Adrenal gland (tissue), 12 donors: ENCODE measurements around the gene TUBA1A. TPM values are rescaled to one million over a fixed set of nuclear protein-coding genes. Genes with fewer than 3 reads are reported as not detected.

Experiments
- DNase-seq, 7 donors: peaks; one replicate each; pipeline ENCODE4 v3.0.0-alpha.2; 2019 to 2020
- H3K27ac ChIP-seq, 5 donors: fragments of 200-600 bp; sonication (generic) in 4 of 5; 1 replicate in 3 of 5; 2 replicates in 2 of 5; pipeline versions ENCODE4 v1.5.1 to v1.8.0; 2016 to 2020; ENCODE audit warnings: mild to moderate bottlenecking in 1 of 5
- H3K27me3 ChIP-seq: fragments of 200-600 bp; 2 replicates; pipeline ENCODE4 v1.8.0; 2021
- H3K36me3 ChIP-seq, 2 donors: fragments of 200-600 bp; replicated peaks in 1 of 2; 1 replicate in 1 of 2; 2 replicates in 1 of 2; pipeline versions ENCODE4 v1.5.1 to v1.8.0; 2018 to 2022
- H3K4me1 ChIP-seq, 2 donors: fragments of 200-600 bp; replicated peaks in 1 of 2; 1 replicate in 1 of 2; 2 replicates in 1 of 2; pipeline versions ENCODE4 v1.5.1 to v1.8.0; 2018 to 2021
- H3K4me3 ChIP-seq, 4 donors: fragments of 200-600 bp; sonication (generic) in 3 of 4; one replicate each; pipeline ENCODE4 v1.5.1; 2016 to 2018
- H3K9me3 ChIP-seq, 3 donors: fragments of 200-600 bp; sonication (generic) in 1 of 3; replicated peaks in 1 of 3; 1 replicate in 2 of 3; 2 replicates in 1 of 3; pipeline versions ENCODE4 v1.5.1 to v1.8.0; 2016 to 2021
- CTCF ChIP-seq, 6 experiments: fragments of 450-650 bp in 4 of 6; fragments of 200-600 bp in 2 of 6; sonication (generic) in 1 of 6; IDR thresholded peaks; 1 replicate in 5 of 6; 2 replicates in 1 of 6; pipeline versions ENCODE4 v1.5.1 to v1.8.0; 2016 to 2021; ENCODE audit warnings: antibody characterized with exemption in 6 of 6, mild to moderate bottlenecking in 2 of 6, moderate library complexity in 1 of 6
- POLR2A ChIP-seq, 2 donors: fragments of 450-650 bp; IDR thresholded peaks; one replicate each; pipeline ENCODE4 v1.6.1; 2017; ENCODE audit warnings: antibody characterized with exemption in 2 of 2, mild to moderate bottlenecking in 2 of 2, moderate library complexity in 1 of 2
- WGBS, 4 donors: extraction: QIAGEN DNeasy Blood & Tissue Kit in 2 of 4; methylation state at CpG; one replicate each; pipeline versions ENCODE4 v1.1.5 to v1.1.7; 2013 to 2017; 5-methylcytosine and 5-hydroxymethylcytosine counted together
- intact Hi-C, 2 donors: fragments of 100-400 bp; cut with DNase I; formaldehyde crosslinking; loops; one replicate each; pipeline versions ENCODE4 v1.14.1 to v1.15.0; 2022 to 2023
- polyA plus RNA-seq, 3 donors: library from polyadenylated mRNA; stranded (reverse); fragments of 200-250 nt in 2 of 3; fragments of 350-450 nt in 1 of 3; fragmentation: Illumina TruSeq in 1 of 3; extraction: RNeasy Lipid Tissue Mini Kit (QIAGEN cat#74804) in 1 of 3; gene quantifications; one replicate each; pipeline ENCODE4 v1.2.3, GENCODE V29; 2013 to 2014
- total RNA-seq, 9 donors: library from RNA; depleted of rRNA in 4 of 9; stranded (reverse); fragments of >200 nt in 4 of 9; fragments of 120-200 nt in 1 of 9; fragmentation: NEBNext Ultra II Directional in 1 of 9; extraction: Animal tissue kit (Norgen Biotek cat#: 25700) in 1 of 9; gene quantifications; one replicate each; pipeline versions ENCODE4 v1.1.0 to v1.2.4, GENCODE V29; 2013 to 2023
- donor health status: healthy with polysubstance abuse.
- donor health status: Bipolar disorder and iron deficiency.
- donor health status: DM: yes; HTN: yes; CAD: no.
- donor health status: DM: no; HTN: no; CAD: no.
- donor health status: DM: no; HTN: no; CAD: no.
- donor health status: DM: yes; HTN: yes; CAD: no.

TUBA1A gene
- total and polyA plus RNA-seq, 12 donors: 59.1 to 315 (median 144) TPM

GRCh38 chr12:49230176-49230804 is 41.4 kb upstream of the TUBA1A start:
- DNase-seq: no peak
- H3K27ac ChIP-seq: peak overlapping the region in 1 of 5 donors; percentile 43
- H3K9me3 ChIP-seq: no peaks in the 10 kb centered on the region
- H3K4me3 ChIP-seq: no peak overlapping the region
- H3K27me3 ChIP-seq: no peaks in the 10 kb centered on the region
- WGBS, 4 donors: 87 to 92% (median 88%) methylated on average over 6 of the region's 6 CpGs
- peaks cover 34 to 55% of the 10 kb centered on the region in 2 donors for H3K4me1 ChIP-seq
- no peaks in the 10 kb centered on the region for H3K36me3 ChIP-seq
- intact Hi-C loops: loop anchor here (5.0 to 10.0 kb wide), 4 partner anchors 43 to 98 kb away; partner anchors contain the start of genes TUBA1A (in 2 of the 2) and TUBA1B (in 2 of the 2)
- TF ChIP-seq CTCF (IDR thresholded peaks at IDR 0.05): no peak
- no peak for TF ChIP-seq POLR2A (IDR thresholded peaks at IDR 0.05)

DNA sequence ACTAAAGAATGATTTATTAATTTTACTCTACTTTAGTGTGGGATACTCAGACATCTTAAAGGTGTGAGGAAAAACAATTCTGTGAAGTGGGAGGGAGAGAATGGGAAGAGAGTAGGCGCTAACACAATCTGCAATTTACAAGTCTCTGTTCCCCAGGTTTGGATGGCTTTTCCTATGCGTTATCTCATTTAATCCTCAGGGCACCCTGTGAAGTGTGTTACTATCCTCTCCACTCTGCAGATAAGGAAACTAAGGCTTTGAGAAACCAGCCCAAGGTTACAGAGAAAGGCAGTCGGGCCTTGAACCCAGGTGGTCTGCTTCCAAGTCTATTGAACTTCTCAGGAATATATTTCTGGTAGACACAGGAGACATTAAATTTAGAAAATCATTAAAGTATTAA is 39.8 kb upstream of the TUBA1A start:
- no peak for TF ChIP-seq CTCF (IDR thresholded peaks at IDR 0.05)
- TF ChIP-seq POLR2A (IDR thresholded peaks at IDR 0.05): no peak
- H3K4me1 ChIP-seq: peaks cover 36 to 56% of the 10 kb centered on the region in 2 donors
- no peaks in the 10 kb centered on the region for H3K36me3 ChIP-seq
- DNase-seq: no peak
- H3K27ac ChIP-seq: no peak overlapping the region
- no peaks in the 10 kb centered on the region for H3K9me3 ChIP-seq
- H3K4me3 ChIP-seq: no peak overlapping the region
- 73 to 81% (median 75%) methylated on average over 3 of the region's 3 CpGs for WGBS, 4 donors
- H3K27me3 ChIP-seq: no peaks in the 10 kb centered on the region
- intact Hi-C loops: no loop called here

GRCh38 chr12:49227713-49228112 is 38.8 kb upstream of the TUBA1A start:
- WGBS, 4 donors: 60 to 80% (median 74%) methylated on average over 3 of the region's 3 CpGs
- no peak for TF ChIP-seq CTCF (IDR thresholded peaks at IDR 0.05)
- no peak for TF ChIP-seq POLR2A (IDR thresholded peaks at IDR 0.05)
- Histone ChIP-seq H3K27ac (peak overlapping the region in 1 of 5 donors; percentile 42), H3K27me3 (no peaks in the 10 kb centered on the region), H3K36me3 (no peaks in the 10 kb centered on the region), H3K4me3 (no peak overlapping the region), H3K9me3 (no peaks in the 10 kb centered on the region), H3K4me1 (peaks cover 34 to 51% of the 10 kb centered on the region in 2 donors)
- peak in 1 of 7 donors; percentile 40 for DNase-seq
- intact Hi-C loops: no loop called here

- Histone ChIP-seq H3K4me3 (no peak overlapping the region), H3K27ac (no peak overlapping the region), H3K9me3 (no peaks in the 10 kb centered on the region), H3K4me1 (peaks cover 30 to 40% of the 10 kb centered on the region in 2 donors), H3K36me3 (no peaks in the 10 kb centered on the region), H3K27me3 (no peaks in the 10 kb centered on the region)
- no peak for DNase-seq
- intact Hi-C loops: no loop called here
- TF ChIP-seq POLR2A (IDR thresholded peaks at IDR 0.05) (no peak), CTCF (IDR thresholded peaks at IDR 0.05) (no peak)
- 53 to 71% (median 67%) methylated on average over 7 of the region's 7 CpGs for WGBS, 4 donors
Observed at GRCh38 chr12:49225576-49226166, 36.8 kb upstream of the TUBA1A start.
